H1 (cell line): ENCODE results near the gene FNIP2. TPM values are rescaled to one million over a fixed set of nuclear protein-coding genes. Genes with fewer than 3 reads are reported as not detected.

Experiments used
- CTCF ChIA-PET: fragments of 300-600 bp; sonication (Branson Sonifier 250); formaldehyde crosslinking; loops from one replicate; lab custom pipeline; 2021; ENCODE audit not compliant: partially characterized antibody; lab: Charles Lee
- POLR2A ChIA-PET: fragments of 300-600 bp; sonication (Branson Sonifier 250); formaldehyde crosslinking; loops from one replicate; lab custom pipeline; 2021; ENCODE audit warnings: inconsistent platforms; ENCODE audit not compliant: partially characterized antibody; lab: Charles Lee
- DNase-seq, 2 experiments: peaks; one replicate each; pipeline versions ENCODE4 v3.0.0 to v3.0.0-alpha.2; 2010 to 2022; ENCODE audit warnings: low spot score in 2 of 2, low read depth in 1 of 2, mixed read lengths in 1 of 2
- FAIRE-seq: peaks from 2 replicates; lab custom pipeline; 2011; peaks lifted over from hg19 to GRCh38; lab: Jason Lieb, UNC
- H2AFZ ChIP-seq: 2 replicates; pipeline ENCODE4 v1.8.1; 2012; ENCODE audit warnings: low read length, inconsistent platforms
- H2AK5ac ChIP-seq: 2 replicates; pipeline ENCODE4 v1.6.1; 2013; ENCODE audit warnings: low read depth, low read length
- H2BK120ac ChIP-seq: replicated peaks from 2 replicates; pipeline ENCODE3; 2013; ENCODE audit warnings: low read depth, low read length, inconsistent platforms
- H2BK12ac ChIP-seq: 2 replicates; pipeline ENCODE4 v1.6.1; 2013; ENCODE audit warnings: low read depth, low read length
- H2BK15ac ChIP-seq: 2 replicates; pipeline ENCODE4 v1.6.1; 2013; ENCODE audit warnings: low read length
- H2BK20ac ChIP-seq: 2 replicates; pipeline ENCODE4 v1.6.1; 2013; ENCODE audit warnings: low read length
- H2BK5ac ChIP-seq: 2 replicates; pipeline ENCODE4 v1.6.1; 2013; ENCODE audit warnings: low read depth, low read length
- H3K14ac ChIP-seq: 2 replicates; pipeline ENCODE4 v1.6.1; 2013; ENCODE audit warnings: inconsistent platforms; ENCODE audit not compliant: insufficient read length
- H3K18ac ChIP-seq: 2 replicates; pipeline ENCODE4 v1.6.1; 2013; ENCODE audit warnings: low read length; ENCODE audit errors: extremely low read depth
- H3K23ac ChIP-seq: 2 replicates; pipeline ENCODE4 v1.6.1; 2013; ENCODE audit warnings: inconsistent platforms; ENCODE audit not compliant: insufficient read length
- H3K23me2 ChIP-seq: 2 replicates; pipeline ENCODE4 v1.6.1; 2013; ENCODE audit warnings: low read depth, low read length
- H3K27ac ChIP-seq: 2 replicates; pipeline ENCODE4 v1.6.1; 2011; ENCODE audit warnings: low read depth, low read length, inconsistent platforms
- H3K27me3 ChIP-seq, 4 experiments: replicated peaks in 1 of 4; 1 replicate in 1 of 4; 2 replicates in 3 of 4; pipeline versions ENCODE4 v1.6.1 to v1.8.1; 2011 to 2013; ENCODE audit warnings: low read length in 3 of 4, mild to moderate bottlenecking in 3 of 4, inconsistent platforms in 2 of 4, mixed read lengths in 2 of 4, moderate library complexity in 1 of 4; ENCODE audit not compliant: control insufficient read depth in 3 of 4, insufficient read depth in 3 of 4; ENCODE audit errors: extremely low read depth in 1 of 4
- H3K36me3 ChIP-seq, 4 experiments: 2 replicates each; pipeline versions ENCODE4 v1.6.1 to v1.8.1; 2011 to 2013; ENCODE audit warnings: mild to moderate bottlenecking in 4 of 4, low read length in 3 of 4, moderate library complexity in 2 of 4, control low read depth in 1 of 4, inconsistent platforms in 1 of 4; ENCODE audit not compliant: insufficient read depth in 4 of 4, control insufficient read depth in 2 of 4
- H3K4ac ChIP-seq: replicated peaks from 2 replicates; pipeline ENCODE3; 2013; ENCODE audit warnings: low read length, low read depth, mixed read lengths, inconsistent platforms; ENCODE audit not compliant: insufficient read length
- H3K4me1 ChIP-seq, 4 experiments: replicated peaks in 1 of 4; 1 replicate in 1 of 4; 2 replicates in 3 of 4; pipeline versions ENCODE4 v1.6.1 to v1.8.1; 2011 to 2013; ENCODE audit warnings: low read length in 3 of 4, inconsistent platforms in 2 of 4, mixed read lengths in 1 of 4; ENCODE audit not compliant: insufficient read depth in 4 of 4, control insufficient read depth in 3 of 4
- H3K4me2 ChIP-seq, 2 experiments: 2 replicates each; pipeline versions ENCODE4 v1.6.1 to v1.8.1; 2011 to 2013; ENCODE audit warnings: low read depth in 2 of 2, low read length in 2 of 2, control low read depth in 1 of 2, inconsistent platforms in 1 of 2, mild to moderate bottlenecking in 1 of 2; ENCODE audit not compliant: insufficient read depth in 1 of 2
- H3K4me3 ChIP-seq, 4 experiments: fragments of 200-600, 300-600 bp in 1 of 4; sonication (generic), shearing (Covaris generic), sonication (Bioruptor Twin) in 1 of 4; 2 replicates each; pipeline versions ENCODE4 v1.5.1 to v1.8.1; 2011 to 2016; ENCODE audit warnings: low read length in 4 of 4, low read depth in 3 of 4, control low read depth in 2 of 4, inconsistent platforms in 2 of 4, mild to moderate bottlenecking in 2 of 4, mixed read lengths in 1 of 4, moderate library complexity in 1 of 4; ENCODE audit not compliant: insufficient read depth in 2 of 4; ENCODE audit errors: extremely low read depth in 1 of 4
- H3K56ac ChIP-seq: replicated peaks from 2 replicates; pipeline ENCODE3; 2013; ENCODE audit warnings: low read depth, mild to moderate bottlenecking, mixed read lengths, low read length, inconsistent platforms; ENCODE audit not compliant: insufficient read length
- H3K79me1 ChIP-seq: 2 replicates; pipeline ENCODE4 v1.6.1; 2013; ENCODE audit warnings: low read depth, low read length, control low read depth
- H3K79me2 ChIP-seq, 2 experiments: 2 replicates each; pipeline versions ENCODE4 v1.6.1 to v1.8.1; 2012 to 2013; ENCODE audit warnings: low read length in 2 of 2, mild to moderate bottlenecking in 2 of 2, inconsistent platforms in 1 of 2; ENCODE audit not compliant: insufficient read depth in 2 of 2, control insufficient read depth in 1 of 2
- H3K9ac ChIP-seq, 4 experiments: replicated peaks in 1 of 4; 1 replicate in 1 of 4; 2 replicates in 3 of 4; pipeline versions ENCODE4 v1.6.1 to v1.8.1; 2011 to 2013; ENCODE audit warnings: low read depth in 3 of 4, low read length in 3 of 4, control low read depth in 2 of 4, mild to moderate bottlenecking in 2 of 4, moderate library complexity in 2 of 4, inconsistent platforms in 1 of 4; ENCODE audit errors: extremely low read depth in 1 of 4
- H3K9me3 ChIP-seq, 2 experiments: 2 replicates each; pipeline versions ENCODE4 v1.6.1 to v1.8.1; 2012 to 2013; ENCODE audit warnings: mild to moderate bottlenecking in 2 of 2, moderate library complexity in 2 of 2, control low read depth in 1 of 2, inconsistent platforms in 1 of 2, low read depth in 1 of 2, low read length in 1 of 2, mixed read lengths in 1 of 2; ENCODE audit not compliant: insufficient read depth in 2 of 2
- H4K20me1 ChIP-seq, 2 experiments: replicated peaks in 1 of 2; 2 replicates each; pipeline versions ENCODE3 to v1.8.1; 2011 to 2013; ENCODE audit warnings: inconsistent platforms in 2 of 2, low read length in 2 of 2, mild to moderate bottlenecking in 1 of 2; ENCODE audit not compliant: insufficient read depth in 2 of 2, control insufficient read depth in 1 of 2
- H4K5ac ChIP-seq: 2 replicates; pipeline ENCODE4 v1.6.1; 2013; ENCODE audit warnings: low read length, low read depth, mixed read lengths, inconsistent platforms; ENCODE audit not compliant: insufficient read length
- H4K8ac ChIP-seq: 2 replicates; pipeline ENCODE4 v1.8.0; 2013; ENCODE audit warnings: mild to moderate bottlenecking, moderate library complexity, low read length, inconsistent platforms; ENCODE audit not compliant: insufficient read depth; ENCODE audit errors: extremely low read depth
- H4K91ac ChIP-seq: replicated peaks from 2 replicates; pipeline ENCODE3; 2013; ENCODE audit warnings: low read length, mixed read lengths, inconsistent platforms; ENCODE audit not compliant: insufficient read length
- CBX5 ChIP-seq: fragments of 300-800, 300-1000 bp; sonication (generic); IDR thresholded peaks from 2 replicates; pipeline ENCODE4 v1.7.1; 2016; ENCODE audit warnings: antibody characterized with exemption, low read length, low read depth
- CHD2 ChIP-seq: IDR thresholded peaks from 2 replicates; pipeline ENCODE4 v1.6.1; 2012; ENCODE audit warnings: low read length, improper control_type of control experiment
- EP300 ChIP-seq, 2 experiments: IDR thresholded peaks; 1 replicate in 1 of 2; 2 replicates in 1 of 2; pipeline ENCODE4 v1.6.1; 2011 to 2012; ENCODE audit warnings: low read depth in 2 of 2, low read length in 2 of 2, mild to moderate bottlenecking in 2 of 2, borderline replicate concordance in 1 of 2, inconsistent platforms in 1 of 2, moderate library complexity in 1 of 2
- ZNF274 ChIP-seq: IDR thresholded peaks from 2 replicates; pipeline ENCODE4 v1.7.0; 2012; ENCODE audit warnings: low read length, borderline replicate concordance; ENCODE audit errors: extremely low read depth
- WGBS, 2 experiments: shearing (Covaris generic) in 1 of 2; methylation state at CpG; one replicate each; pipeline versions ENCODE4 v1.1.6 to v1.1.7; 2013 to 2015; ENCODE audit warnings: low lambda C conversion rate in 2 of 2, mixed read lengths in 2 of 2, inconsistent platforms in 1 of 2, low coverage in 1 of 2, missing lambda C conversion rate in 1 of 2; ENCODE audit not compliant: insufficient replicate concordance in 2 of 2, insufficient coverage in 1 of 2, insufficient read length in 1 of 2; ENCODE audit errors: extremely low coverage in 1 of 2, missing lambda C conversion rate in 1 of 2; 5-methylcytosine and 5-hydroxymethylcytosine counted together
- polyA plus RNA-seq, 7 experiments: library from polyadenylated mRNA; depleted of rRNA in 3 of 7; stranded (reverse) in 5 of 7; unstranded in 2 of 7; fragments of >200 nt in 5 of 7; fragments of 200-250 nt in 2 of 7; gene quantifications; 1 replicate in 5 of 7; 2 replicates in 1 of 7; 4 replicates in 1 of 7; pipeline versions ENCODE4 v1.2.1 to v1.2.3, GENCODE V29; 2011 to 2013; ENCODE audit warnings: missing spikeins in 2 of 7, mixed read lengths in 2 of 7
- total RNA-seq: library from RNA; stranded (reverse); fragmentation: NEBNext Ultra II Directional; extraction: Animal tissue kit (Norgen Biotek cat#: 25700); gene quantifications from 2 replicates; pipeline ENCODE4 v1.2.1, GENCODE V29; 2021
- TF ChIP-seq, protein P1 (sequence below): IDR thresholded peaks from 2 replicates; pipeline ENCODE4 v1.6.1; 2012; ENCODE audit warnings: inconsistent platforms

FNIP2 gene
- total and polyA plus RNA-seq, 2 of the 8 experiments (the other 6 are each of a cell fraction or from before 2014, with no cell fraction given) = 4.0 to 13.0 TPM

DNA sequence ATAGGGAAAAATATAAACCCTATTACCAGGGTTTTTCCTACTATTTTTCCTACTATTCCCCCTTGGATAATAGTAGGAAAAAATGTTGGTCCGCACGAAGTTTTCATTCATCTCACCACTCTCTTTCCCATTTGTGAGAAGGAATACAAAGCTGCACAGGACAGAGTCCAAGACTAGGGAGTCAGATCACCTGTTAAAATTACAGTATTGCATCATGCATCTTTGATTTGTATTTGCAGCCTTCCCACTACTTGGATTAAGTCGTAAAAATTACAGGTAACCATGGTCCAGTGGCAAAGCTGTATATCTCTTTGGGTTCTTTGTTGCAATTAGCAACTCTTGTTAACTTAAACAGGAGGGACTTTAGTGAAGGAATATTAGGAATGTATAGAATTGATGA is 121.5 kb downstream of the FNIP2 start:
- no peak overlapping the region for H3K4me3 ChIP-seq
- H3K79me2 ChIP-seq = no peaks in the 10 kb centered on the region
- no peak overlapping the region for H2BK15ac ChIP-seq
- H3K23me2 ChIP-seq = no peaks in the 10 kb centered on the region
- H3K4ac ChIP-seq = no peak overlapping the region
- H4K91ac ChIP-seq = no peak overlapping the region
- H3K4me2 ChIP-seq = no peak overlapping the region
- H3K56ac ChIP-seq = no peak overlapping the region
- WGBS, 2 experiments = 86% methylated on average over 3 of the region's 3 CpGs; no CpG with 5 or more reads in 1 of the 2 experiments
- H2BK120ac ChIP-seq = no peak overlapping the region
- H3K27ac ChIP-seq = no peak overlapping the region
- H2BK20ac ChIP-seq = no peak overlapping the region
- no peak for FAIRE-seq
- CTCF ChIA-PET = interaction anchor here (1.1 kb wide), 1 partner anchor 38 kb away, joined by 3 read pairs; no protein-coding TSS in a partner anchor
- no peaks in the 10 kb centered on the region for H3K36me3 ChIP-seq
- H3K9me3 ChIP-seq = no peaks in the 10 kb centered on the region
- H3K14ac ChIP-seq = no peak overlapping the region
- no peak overlapping the region for H2AFZ ChIP-seq
- H4K20me1 ChIP-seq = no peaks in the 10 kb centered on the region
- H2BK12ac ChIP-seq = no peak overlapping the region
- no peak overlapping the region for H4K5ac ChIP-seq
- no peak for DNase-seq
- no peaks in the 10 kb centered on the region for H3K79me1 ChIP-seq
- H3K4me1 ChIP-seq = peaks cover 0 to 3% (median 1%) of the 10 kb centered on the region in 4 experiments; a peak in 2 of 7 replicates
- no peak overlapping the region for H4K8ac ChIP-seq
- H2BK5ac ChIP-seq = no peak overlapping the region
- POLR2A ChIA-PET = no interaction called here
- no peak overlapping the region for H3K23ac ChIP-seq
- no peak for TF ChIP-seq CHD2
- TF ChIP-seq CBX5 = no peak
- no peak for TF ChIP-seq EP300 (IDR thresholded peaks at IDR 0.05; ENCODE audit: borderline replicate concordance in 1 of 2, low read depth in 2 of 2, low read length in 2 of 2)
- no peak for TF ChIP-seq ZNF274
- TF ChIP-seq, protein P1, sequence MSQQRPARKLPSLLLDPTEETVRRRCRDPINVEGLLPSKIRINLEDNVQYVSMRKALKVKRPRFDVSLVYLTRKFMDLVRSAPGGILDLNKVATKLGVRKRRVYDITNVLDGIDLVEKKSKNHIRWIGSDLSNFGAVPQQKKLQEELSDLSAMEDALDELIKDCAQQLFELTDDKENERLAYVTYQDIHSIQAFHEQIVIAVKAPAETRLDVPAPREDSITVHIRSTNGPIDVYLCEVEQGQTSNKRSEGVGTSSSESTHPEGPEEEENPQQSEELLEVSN = no peak
- no peak overlapping the region for H2AK5ac ChIP-seq
- H3K18ac ChIP-seq = no peak overlapping the region
- no peaks in the 10 kb centered on the region for H3K27me3 ChIP-seq
- no peak overlapping the region for H3K9ac ChIP-seq
